HG03045 (cell line): ENCODE data around the gene SPATC1L.
A peak's percentile ranks its signal among the peaks of the same experiment; 100 is the strongest.
"Not testable (repeated sequence)": the region's sequence is repeated elsewhere in the genome, so short reads cannot be mapped to it uniquely, and the experiment has no call there.

ENCODE experiments used
- ATAC-seq: cut with Tn5 transposase; IDR thresholded peaks from one replicate; pipeline ENCODE4 v1.9.1; 2021; ENCODE audit warnings: mild to moderate bottlenecking, moderate library complexity; ENCODE audit not compliant: unreplicated experiment

SPATC1L gene

DNA sequence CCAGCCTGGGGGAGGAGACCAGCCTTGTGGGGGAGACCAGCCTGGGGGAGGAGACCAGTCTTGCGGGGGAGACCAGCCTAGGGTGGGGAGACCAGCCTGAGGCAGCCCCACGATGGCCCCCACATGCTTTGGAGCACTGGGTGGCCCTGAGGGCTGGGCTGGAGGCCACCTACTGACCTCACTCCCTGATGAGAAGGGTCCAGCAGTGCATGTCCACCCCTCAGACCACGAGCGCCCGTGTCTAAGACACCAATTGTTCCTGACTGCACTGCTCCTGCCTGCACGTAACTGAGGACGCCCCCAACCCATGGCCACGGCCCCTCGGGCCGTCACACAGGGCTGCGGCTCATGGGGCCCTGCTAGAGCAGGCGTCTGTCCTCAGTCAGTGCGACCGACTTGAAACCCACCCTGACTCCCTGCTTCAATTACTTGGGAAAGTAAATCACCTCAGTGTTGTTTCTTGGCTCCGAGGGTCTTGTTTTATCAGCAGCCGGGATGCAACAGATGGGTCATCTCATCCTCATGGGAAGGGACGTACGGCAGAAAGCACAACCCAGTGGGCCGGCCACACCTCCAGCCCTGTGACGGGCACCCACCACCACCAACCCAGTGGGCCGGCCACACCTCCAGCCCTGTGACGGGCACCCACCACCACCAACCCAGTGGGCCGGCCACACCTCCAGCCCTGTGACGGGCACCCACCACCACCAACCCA, at the start of gene SPATC1L:
Gene SPATC1L, minus strand, starts transcription at position 550 of the 715 bp plus-strand sequence. CDS start 1,643 bp downstream, outside the sequence.
- no peak for ATAC-seq

DNA sequence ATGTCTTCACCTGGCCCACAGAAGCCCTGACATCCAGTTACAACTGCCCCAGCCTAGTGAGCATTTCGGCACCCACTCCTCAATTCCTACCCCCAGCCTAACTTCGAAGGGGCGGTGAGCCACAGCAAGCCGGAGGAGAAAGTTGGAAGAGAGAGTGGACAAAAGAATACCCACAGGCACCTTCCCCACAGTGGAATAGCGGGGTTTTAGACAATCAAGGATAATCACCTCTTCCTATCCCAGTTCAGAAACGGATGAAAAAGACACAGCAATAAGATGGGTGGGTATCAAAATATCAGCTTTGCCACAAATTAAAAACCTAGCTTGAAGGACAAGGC, 45.6 kb upstream of the SPATC1L start:
- no peak for ATAC-seq

DNA sequence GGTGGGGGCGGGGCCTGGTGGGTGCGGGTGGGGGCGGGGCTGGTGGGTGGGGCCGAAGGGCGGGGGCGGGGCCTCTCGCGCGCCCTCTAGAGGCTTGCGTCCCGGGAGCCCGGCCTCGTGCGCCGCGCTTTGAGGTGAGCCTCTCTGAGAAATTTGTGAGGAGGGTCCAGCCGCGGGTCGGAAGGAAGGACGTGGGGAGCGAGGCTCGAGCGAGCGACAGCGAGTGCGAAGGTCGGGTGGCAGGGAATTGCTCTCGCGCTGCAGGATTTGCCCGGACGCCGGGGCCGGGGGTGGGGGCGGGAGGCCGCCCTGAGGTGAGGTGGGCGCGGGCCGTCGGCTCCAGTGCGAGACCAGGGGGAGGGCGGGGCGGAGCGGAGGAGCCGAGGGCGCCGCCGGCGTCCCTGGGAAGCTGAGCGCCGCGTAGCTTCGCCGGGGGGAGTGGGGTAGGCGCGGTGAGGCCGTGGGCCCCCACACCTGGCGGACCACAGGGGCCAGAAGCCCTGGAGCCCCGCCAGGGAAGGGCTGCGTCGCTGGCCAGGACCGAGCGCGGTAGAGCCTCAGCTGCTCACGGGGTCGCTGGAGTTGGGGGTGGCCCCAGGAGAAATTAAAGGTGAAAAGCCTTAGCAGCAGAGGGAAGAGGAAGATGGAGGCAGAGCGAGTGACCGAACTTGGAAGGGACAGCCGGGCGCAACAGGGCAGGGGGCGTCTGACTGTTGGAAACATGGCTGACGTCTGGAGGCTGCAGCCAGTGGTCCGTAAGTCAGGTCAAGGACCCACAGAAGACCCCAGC, 45.1 kb upstream of the SPATC1L start:
- ATAC-seq: peak; percentile 14

DNA sequence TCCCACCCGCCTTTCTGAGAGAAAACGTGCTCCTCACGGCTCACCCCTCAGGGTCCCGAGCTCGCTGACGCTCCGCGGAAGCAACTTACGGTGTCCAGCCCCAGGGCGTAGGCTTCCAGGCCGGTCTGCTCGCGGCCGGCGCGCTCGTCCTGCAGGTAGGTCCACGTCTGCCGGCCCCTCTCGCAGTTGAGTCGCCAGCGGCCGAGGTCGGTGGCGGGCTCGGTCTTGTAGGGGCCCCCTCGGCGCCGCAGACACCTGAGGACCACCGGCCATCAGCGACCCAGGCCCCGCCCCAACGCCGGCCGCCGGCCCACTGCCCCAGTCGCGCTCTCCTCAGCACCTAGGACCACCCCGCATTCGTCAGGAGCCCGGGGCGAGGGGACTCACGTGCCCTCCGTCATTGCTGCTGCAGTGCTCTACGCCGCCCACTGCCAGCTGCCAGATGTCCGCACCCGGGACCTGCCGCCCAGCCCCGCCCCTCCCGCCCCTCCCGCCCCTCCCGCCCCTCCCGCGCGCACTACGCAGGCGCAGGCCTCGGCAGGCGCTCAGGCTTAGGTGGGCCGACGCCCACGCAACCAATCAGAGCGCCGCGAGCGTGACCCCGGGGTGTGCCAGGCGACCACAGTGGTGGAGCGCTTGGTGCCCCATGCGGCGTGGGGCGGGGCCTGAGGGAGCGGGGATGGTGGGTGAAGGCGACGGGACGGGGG, 44.2 kb upstream of the SPATC1L start, which contains the start of gene LSS:
Gene LSS, minus strand, starts transcription at position 430 of the 707 bp plus-strand sequence. Its CDS starts 29 bp downstream, at position 401.
- ATAC-seq: peak; percentile 89

DNA sequence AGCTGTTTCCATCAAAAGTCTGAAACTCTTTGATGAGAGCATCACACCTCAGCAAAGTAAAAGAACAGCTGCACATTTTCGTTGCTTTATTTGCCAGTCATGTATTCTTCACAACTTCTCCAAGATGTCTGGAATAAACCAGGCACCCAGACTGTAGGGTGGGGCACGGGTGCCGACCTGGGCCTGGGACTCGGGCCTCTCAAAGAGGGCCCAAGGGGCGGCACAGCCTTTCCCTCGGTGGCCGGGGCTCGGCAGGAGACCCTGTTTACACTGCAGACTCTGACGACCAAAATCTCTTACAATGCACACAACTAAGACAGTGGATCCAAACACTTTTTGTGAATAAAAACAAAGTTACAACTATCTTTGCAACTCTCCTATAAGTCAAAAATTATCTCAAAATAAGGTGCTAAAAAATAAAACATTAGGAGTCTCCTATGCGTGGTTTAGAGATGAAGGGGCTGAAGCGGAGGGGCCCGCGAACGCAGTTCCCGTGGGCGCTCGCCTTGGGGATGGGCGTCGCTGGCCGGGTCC, 43.6 kb upstream of the SPATC1L start:
- ATAC-seq: no peak

DNA sequence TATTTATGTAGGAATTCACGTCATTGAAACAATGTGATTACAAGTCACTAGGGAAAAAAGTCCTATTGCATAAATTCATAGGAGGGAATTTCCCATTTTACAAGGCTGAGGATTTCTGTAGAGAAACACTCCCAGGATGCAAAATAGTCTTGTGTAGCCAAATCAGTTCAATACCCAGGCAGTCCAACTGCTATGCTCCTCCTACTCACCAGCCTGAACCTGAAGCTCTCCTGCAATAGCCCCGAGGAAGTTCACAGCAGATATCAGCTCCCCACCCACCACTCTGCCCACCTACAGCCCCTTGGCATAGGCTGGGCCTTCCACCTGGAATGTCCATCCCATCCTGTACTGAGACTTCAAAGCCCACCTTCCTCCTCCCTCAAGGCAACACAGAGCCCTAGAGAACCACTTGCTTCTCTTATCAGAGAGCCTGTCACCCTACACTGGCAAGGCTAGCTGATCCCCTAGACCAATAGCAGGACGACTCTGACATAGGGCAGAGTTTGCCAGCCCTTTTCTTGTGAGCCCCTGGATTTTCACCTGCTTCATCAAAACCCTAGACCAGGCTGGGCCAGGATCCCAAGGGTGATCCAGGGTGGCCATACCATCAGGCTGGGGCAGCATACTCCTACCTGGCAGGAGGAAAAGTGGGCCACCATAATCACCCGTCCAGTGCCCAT, 42.8 kb upstream of the SPATC1L start:
- no peak for ATAC-seq

DNA sequence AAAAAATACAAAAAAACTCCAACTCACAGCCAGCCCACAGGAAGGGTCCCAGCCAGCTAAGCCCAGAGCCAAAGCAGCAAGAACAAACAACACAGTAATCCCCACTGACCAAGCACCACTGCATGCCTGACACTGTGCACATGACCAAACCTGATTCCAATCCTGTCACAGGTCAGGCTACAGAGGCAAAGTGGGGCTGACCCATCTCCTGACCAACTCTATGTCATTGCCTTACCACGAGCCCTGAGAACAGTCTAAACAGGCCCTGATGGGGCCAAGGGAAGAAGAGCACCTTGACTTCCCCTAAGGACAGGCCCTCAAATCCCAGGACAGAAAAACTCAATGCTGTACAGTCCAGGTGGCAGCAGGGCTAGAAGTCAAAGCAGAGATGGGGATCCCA, 41.9 kb upstream of the SPATC1L start:
- ATAC-seq: no peak

DNA sequence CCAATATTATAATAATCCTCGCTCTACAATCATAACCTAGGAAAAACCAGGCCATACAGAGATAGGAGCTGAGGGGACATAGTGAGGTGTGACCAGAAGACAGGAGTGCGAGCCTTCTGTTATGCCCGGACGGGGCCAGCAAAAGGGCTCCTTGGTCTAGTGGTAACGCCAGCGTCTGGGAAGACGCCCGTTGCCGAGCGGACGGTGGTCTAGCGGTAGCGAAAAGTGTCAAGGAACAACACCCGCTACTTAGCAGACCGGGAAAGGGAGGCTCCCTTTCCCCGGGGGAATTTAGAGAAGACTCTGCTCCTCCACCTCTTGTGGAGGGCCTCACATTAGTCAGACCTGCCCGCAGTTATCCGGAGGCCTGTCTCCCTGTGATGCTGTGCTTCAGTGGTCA, 39.4 kb upstream of the SPATC1L start:
- ATAC-seq: not testable (repeated sequence)

DNA sequence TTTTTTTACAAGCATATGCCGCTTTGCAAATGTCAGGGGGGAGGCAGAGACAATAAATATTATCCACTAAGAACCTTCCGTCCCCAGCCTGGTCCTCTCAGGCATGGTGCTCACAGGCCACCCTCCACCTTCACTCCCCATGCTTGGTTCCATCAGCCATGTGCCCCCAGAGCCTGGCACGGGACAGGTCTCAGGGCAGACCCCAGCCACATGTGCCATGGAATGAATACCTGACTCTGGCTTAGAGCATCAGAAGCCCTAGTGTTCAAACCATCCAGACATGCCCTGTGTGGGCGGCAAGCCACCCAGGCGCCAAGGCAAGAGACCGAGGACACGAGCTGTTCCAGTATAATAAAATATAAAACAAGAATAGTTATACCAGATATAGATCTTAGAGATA, 39.0 kb upstream of the SPATC1L start:
- no peak for ATAC-seq

DNA sequence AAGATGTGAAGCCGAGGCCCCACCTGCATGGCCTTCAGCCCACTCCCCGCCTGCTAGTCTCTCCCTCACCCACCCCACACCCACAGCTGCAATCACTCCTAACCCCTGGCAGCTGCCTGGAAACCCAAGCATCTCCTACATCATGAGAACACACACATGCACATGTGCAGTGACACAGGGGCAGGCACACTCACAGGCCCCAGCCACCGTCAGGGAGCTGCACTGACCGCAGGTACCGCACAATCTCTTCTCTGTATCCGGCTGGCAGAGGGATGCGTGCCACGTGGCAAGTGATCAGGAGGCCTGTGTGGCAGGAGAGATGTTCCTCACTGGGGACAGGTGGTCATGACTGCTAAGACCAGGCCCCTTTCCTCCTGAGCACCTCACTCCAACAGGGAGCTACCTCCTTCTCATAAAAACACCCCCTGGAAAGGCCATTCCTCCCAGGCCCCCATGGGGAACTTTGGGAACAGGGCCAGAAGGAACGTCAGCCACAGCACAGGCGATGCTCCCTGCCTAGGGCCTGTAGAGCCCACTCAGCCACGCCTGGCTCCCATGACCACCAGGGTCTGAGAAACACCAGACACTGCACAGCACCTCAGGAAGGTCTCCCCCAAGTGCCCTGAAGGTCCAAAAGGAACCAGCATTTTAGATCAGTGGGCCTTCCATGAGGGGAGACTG, 38.3 kb upstream of the SPATC1L start:
- ATAC-seq: no peak

DNA sequence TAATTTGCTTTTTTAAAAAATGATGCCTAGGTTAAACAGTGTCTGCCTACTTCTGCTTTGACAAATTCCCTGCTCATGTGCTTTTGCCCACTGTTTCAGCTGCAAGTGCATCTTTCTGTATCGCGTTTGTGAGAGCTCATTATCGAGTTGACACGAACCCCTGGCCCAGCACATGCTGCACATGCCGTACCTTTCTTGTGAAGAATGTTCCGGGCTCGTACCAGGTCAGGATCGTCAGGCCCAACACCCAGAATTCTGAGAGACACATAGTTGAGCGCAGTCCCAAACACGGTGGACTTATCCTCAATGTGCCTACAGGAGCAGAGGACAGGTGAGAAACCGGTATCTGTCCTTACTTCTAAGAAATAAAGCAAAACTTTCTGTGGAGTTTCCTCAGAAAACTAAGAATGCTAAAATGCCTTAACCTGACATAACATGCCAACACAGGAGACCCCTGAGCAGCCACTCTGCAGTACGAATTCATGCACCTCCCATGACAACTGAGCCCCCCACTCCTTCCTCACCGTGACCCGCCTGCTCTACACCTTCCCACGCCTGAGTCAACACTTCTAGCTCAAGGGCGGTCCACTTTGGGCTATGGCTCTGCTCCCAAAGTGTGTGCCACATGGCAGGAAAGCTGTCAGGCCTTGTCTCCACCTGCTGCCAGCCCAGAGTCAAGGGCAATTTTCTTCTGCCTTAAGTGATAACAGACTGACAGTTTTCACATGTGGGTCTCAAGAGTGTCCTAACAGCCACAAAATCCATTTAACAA, 37.6 kb upstream of the SPATC1L start:
- ATAC-seq: no peak

DNA sequence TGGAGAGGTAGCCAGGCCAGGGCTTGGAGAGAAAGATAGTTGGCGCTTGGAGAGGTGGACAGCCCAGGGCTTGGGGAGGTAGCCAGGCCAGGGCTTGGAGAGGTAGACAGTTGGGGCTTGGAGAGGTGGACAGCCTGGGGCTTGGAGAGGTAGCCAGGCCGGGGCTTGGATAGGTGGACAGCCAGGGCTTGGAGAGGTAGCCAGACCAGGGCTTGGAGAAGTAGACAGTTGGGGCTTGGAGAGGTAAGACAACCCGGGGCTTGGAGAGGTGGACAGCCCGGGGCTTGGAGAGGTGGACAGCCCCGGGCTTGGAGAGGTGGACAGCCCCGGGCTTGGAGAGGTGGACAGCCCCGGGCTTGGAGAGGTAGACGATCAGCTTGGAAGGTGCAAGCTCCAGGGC, 36.6 kb upstream of the SPATC1L start:
- ATAC-seq: no peak

DNA sequence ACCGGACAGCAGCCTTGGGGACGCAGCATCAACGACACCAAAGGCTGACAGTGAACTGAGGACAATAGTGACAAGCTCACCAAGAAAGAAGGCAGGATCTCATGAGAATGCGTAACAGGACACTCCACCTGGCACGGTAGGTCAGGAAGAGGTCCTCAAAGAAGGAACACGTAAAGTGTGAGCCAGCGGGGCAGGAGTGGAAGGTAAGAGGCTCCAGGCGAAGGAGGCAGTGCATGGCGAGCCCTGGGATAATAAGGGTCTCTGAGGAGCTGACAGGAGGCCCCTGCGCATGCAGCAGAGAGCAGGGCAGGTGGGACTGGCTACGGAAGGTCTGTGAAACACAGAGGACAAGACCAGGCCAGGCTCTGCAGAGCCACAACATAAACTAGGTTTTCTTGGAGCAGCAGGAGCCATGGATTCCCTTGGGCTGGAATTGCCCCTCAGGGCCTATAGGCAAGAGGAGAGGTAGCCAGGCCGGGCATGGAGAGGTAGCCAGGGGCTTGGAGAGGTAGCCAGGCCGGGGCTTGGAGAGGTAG, 36.1 kb upstream of the SPATC1L start:
- ATAC-seq: no peak

DNA sequence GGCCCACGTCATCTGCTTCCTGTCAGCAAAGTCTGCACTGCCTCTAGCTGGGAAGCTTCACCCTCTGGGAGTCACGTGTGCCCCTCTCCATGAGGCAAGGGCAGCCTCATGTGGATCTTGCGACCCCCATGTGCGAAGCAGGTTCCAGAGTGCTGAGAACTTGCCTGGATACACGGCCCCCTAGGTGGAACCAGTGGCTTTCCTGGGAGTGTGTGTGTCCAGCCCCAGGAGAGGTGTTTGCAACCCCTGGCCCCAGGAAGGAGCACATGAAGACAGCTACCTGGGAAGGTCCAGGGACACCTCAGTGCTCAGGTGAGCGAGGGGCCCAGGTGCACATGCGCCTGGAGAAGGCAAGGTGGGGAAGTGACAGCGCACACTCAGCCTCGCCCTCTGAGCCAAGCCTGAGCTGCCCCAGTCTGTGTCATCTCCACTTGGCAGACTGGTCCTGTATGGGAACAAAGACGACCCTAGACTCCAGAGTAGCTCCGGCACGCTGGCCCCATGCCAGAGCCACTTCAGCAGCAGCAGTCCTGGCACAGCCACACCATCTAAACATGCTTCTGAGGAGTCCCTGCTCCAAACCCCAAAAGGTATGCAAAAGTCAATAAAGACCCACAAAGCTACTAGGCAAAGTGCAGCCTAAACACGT, 35.5 kb upstream of the SPATC1L start:
- ATAC-seq: no peak

DNA sequence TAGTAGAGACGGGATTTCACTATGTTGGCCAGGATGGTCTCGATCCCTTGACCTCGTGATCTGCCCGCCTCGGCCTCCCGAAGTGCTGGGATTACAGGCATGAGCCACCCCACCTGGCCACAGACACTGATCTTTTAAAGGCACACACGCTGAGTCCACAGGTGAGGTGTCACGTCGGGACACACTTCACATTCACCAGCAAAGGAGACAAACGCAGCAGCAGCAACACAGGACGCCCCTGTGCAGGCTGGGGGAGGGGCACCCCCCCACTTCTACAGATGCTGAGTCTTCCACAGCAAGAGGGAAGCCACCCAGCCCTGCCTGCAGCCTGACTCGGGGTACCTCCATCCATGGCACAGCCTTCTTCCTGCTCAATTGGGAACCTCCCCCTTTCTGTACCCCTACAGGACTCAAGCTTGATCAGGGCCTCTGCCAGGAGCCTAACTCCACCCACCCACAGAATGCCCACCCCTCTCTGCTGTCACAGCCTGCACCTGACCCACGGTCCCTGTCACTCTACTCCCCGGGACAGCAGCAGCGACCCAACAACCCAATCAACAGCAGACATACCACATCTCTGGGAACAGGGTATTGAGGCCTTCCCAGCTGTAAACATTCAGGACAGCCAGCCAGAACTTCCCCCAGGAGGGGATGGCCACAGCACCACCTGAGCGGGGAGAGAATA, 34.8 kb upstream of the SPATC1L start:
- no peak for ATAC-seq

DNA sequence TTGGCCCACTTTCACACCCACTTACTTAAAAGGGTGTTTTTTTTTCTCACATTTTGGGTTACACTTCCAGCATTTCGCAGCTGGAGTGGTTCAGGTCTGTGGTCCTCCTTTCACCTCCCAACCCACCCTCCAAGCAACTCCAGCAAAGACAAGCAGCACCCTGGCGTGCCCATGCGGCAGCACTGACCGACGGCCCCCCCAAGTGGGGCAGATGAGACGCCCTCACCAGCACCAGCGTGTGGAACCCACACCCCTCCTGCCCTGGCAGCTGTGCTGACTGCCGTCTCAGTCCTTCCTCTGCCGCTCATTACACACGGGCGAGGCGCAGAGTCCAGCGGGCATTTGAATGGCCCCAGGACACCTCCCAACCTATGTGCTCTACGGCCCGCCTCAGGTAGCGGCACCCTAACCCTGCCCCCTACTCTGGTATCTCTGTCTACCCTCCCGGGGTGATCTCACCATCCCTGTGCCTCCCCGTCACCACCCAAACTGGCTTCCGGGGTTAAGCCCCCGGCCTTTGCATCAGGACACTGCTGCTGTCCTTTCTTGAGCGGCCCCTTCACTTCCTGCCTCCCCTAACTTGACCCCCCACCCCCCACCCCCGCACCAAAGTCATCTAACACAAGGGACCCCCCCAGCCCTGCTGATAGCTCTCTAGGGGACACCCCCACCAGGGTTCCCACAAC, 33.4 kb upstream of the SPATC1L start:
- no peak for ATAC-seq

DNA sequence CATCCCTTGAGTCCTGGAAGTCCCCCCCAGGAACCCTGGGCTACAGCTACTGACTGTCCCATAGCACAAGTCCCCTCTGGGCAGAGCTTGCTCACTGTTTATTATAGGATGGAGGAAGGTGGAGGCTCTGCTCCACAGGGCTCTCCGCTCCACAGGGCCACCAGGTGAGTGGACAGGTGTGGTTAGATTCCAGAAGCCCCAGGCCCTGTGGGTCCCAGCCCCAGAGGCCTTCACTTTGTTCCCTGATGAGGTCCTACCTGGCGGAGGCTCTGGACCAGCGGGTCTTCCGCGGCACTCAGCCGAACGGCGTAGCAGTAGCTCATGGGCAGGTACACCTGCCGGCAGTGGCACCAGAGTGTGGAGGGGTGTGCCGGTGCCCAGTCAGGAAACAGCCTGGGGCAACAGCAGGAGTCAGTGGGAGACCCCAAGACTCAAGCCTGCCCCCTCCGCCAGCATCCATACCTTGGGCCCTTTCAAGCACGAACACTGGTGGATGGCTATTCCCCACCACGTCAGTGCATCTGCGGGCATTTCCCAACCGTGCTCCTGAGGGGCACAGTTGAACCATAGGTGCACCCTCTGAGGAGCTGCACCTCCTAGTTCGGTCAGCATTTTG, 32.0 kb upstream of the SPATC1L start:
- ATAC-seq: no peak
